ENCODE measurements around the gene ERC2.

Gene ERC2

GRCh38 chr3:56064684-56065083, 403.6 kb downstream of the ERC2 start:
- TF ChIP-seq, protein P1, sequence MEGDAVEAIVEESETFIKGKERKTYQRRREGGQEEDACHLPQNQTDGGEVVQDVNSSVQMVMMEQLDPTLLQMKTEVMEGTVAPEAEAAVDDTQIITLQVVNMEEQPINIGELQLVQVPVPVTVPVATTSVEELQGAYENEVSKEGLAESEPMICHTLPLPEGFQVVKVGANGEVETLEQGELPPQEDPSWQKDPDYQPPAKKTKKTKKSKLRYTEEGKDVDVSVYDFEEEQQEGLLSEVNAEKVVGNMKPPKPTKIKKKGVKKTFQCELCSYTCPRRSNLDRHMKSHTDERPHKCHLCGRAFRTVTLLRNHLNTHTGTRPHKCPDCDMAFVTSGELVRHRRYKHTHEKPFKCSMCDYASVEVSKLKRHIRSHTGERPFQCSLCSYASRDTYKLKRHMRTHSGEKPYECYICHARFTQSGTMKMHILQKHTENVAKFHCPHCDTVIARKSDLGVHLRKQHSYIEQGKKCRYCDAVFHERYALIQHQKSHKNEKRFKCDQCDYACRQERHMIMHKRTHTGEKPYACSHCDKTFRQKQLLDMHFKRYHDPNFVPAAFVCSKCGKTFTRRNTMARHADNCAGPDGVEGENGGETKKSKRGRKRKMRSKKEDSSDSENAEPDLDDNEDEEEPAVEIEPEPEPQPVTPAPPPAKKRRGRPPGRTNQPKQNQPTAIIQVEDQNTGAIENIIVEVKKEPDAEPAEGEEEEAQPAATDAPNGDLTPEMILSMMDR (IDR thresholded peaks at IDR 0.05; ENCODE audit: control insufficient read depth, extremely low read depth, insufficient read depth), result no peak
- DNase-seq (ENCODE audit: low read depth), result peak; percentile 89
- H3K4me3 ChIP-seq (ENCODE audit: low read depth, low read length), result no peak overlapping the region

GRCh38 chr3:56061279-56061626, 407.0 kb downstream of the ERC2 start:
- peak overlapping the region; percentile 14; the same call in 1 of the 2 replicates for H3K4me3 ChIP-seq (ENCODE audit: low read depth, low read length)
- peak; percentile 87 for DNase-seq (ENCODE audit: low read depth)
- TF ChIP-seq, protein P1 (IDR thresholded peaks at IDR 0.05; ENCODE audit: control insufficient read depth, extremely low read depth, insufficient read depth), result no peak

DNA sequence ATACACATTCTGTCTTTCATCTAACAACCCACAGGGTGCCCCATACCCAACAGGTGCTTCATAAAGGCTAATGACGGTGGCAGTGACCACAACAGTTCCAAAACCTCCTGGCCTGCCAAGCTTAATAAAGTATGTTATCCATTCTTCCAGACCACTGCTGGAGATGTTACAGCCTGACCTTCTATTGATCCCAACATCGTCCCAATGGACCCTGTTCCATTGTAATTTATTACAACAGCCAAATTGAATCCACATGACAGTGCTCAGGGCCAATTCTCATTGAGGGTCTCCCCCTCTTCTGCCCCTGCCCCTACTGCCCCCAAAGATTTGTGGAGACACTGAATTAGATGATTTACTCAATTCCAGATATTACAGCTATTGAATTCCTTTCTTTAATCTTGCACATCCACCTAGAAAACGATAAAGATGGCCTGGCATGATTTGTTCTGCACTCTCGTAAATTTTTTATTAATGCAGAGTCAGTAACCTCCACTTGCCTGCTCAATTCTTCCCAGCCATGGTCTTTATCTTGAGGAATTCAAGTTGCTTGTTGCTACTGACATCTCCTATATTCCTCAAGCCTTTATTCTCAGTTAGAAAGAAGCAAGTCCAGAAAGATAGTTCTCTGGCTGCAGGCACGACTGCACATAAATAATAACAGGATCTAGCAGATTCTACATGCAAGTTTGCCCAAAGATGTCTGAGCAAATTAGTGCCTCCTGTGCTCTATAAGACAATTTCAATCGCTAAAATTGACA, 407.6 kb downstream of the ERC2 start:
- H3K4me3 ChIP-seq (ENCODE audit: low read depth, low read length), result peak overlapping the region; percentile 14; the same call in 1 of the 2 replicates
- TF ChIP-seq, protein P1 (IDR thresholded peaks at IDR 0.05; ENCODE audit: control insufficient read depth, extremely low read depth, insufficient read depth), result no peak
- peak; percentile 37 for DNase-seq (ENCODE audit: low read depth)

- no peak overlapping the region for H3K4me3 ChIP-seq (ENCODE audit: low read depth, low read length)
- TF ChIP-seq, protein P1 (IDR thresholded peaks at IDR 0.05; ENCODE audit: control insufficient read depth, extremely low read depth, insufficient read depth), result 0 out of 2 replicates have a peak, but pooled peaks have one; percentile 4
- peak; percentile 89 for DNase-seq (ENCODE audit: low read depth)
Measured at GRCh38 chr3:56059731-56060130, 408.5 kb downstream of the ERC2 start.

DNA sequence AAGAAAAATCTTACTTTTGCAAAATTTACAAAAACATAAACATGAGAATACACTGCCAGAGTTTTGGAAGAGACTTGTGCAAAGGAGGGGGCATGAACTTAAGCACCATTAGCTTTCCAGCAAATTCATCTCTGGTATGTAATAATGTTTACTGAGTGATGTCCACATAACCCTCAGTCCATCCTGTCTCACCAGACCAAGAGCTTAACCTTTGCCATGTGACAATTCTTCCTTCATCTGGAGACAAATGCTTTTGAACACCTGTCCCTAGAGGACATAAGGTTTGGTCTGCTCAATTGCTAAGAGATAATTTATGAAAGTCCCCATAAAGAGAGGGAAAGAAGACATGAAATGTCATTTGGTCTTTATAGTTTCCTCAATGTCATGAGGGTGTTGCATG, 412.3 kb downstream of the ERC2 start:
- no peak overlapping the region for H3K4me3 ChIP-seq (ENCODE audit: low read depth, low read length)
- TF ChIP-seq, protein P1 (IDR thresholded peaks at IDR 0.05; ENCODE audit: control insufficient read depth, extremely low read depth, insufficient read depth), result no peak
- no peak for DNase-seq (ENCODE audit: low read depth)

DNA sequence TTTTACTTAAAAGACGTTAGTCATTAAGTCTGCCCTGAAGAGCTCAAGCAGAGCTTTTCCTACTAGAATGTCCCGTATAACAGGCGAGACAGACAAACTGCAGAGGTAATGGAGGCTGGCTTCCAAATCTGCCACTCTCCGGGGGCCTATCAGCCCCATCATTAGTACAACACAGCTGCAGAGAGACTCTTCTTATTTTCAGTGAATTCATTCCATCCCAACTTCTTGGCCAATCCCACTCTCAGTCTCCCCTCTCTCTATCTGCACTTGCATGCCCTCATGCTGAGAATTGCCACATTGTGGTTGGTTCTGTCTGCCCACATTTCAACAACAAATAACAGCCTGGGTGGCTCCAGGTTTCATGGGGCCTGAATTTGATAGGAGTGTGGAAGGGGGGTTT, 412.7 kb downstream of the ERC2 start:
- no peak for DNase-seq (ENCODE audit: low read depth)
- no peak overlapping the region for H3K4me3 ChIP-seq (ENCODE audit: low read depth, low read length)
- TF ChIP-seq, protein P1 (IDR thresholded peaks at IDR 0.05; ENCODE audit: control insufficient read depth, extremely low read depth, insufficient read depth), result no peak

DNA sequence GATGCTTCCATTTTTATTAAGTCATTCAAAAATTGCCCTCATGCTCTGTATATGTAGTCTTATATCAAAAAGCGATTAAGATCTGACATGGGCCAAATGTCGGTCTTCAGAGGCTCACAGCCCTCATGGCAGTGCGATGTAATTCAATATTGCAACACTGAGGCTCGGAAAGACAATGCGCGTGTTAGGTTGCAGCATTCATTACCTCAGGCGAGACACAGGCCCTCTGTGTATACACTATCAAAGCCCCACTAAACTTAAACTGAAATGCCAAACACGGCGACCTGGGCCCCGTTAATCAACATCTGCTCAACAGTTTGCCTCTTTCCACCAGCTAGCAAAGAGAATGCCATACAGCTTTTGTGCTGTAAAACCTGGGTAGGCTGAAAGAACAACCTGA, 413.4 kb downstream of the ERC2 start:
- TF ChIP-seq, protein P1 (IDR thresholded peaks at IDR 0.05; ENCODE audit: control insufficient read depth, extremely low read depth, insufficient read depth), result no peak
- DNase-seq (ENCODE audit: low read depth), result no peak
- no peak overlapping the region for H3K4me3 ChIP-seq (ENCODE audit: low read depth, low read length)

Data from LNCaP clone FGC (cell line).